WERI-Rb-1 (cell line): ENCODE measurements around the gene TMEM178B.

Experiments
- DNase-seq: peaks from one replicate; pipeline ENCODE4 v3.0.0-alpha.2; 2020
- H3K27ac ChIP-seq: fragments of 250-450 bp; sonication (Bioruptor Pico); 2 replicates; pipeline ENCODE4 v1.5.1; 2020; ENCODE audit warnings: mild to moderate bottlenecking, moderate library complexity
- H3K27me3 ChIP-seq: fragments of 250-450 bp; sonication (Bioruptor Pico); 2 replicates; pipeline ENCODE4 v1.5.1; 2021; ENCODE audit warnings: mild to moderate bottlenecking, low read depth, moderate library complexity; ENCODE audit not compliant: insufficient read depth, severe bottlenecking
- H3K36me3 ChIP-seq: fragments of 250-450 bp; sonication (Bioruptor Pico); 2 replicates; pipeline ENCODE4 v1.5.1; 2020; ENCODE audit warnings: mild to moderate bottlenecking, moderate library complexity
- H3K4me3 ChIP-seq: 2 replicates; pipeline ENCODE4 v1.5.1; 2011; ENCODE audit warnings: low read depth, mild to moderate bottlenecking, control low read depth, low read length
- H3K9me3 ChIP-seq: fragments of 250-450 bp; sonication (Bioruptor Pico); 2 replicates; pipeline ENCODE4 v1.5.1; 2021; ENCODE audit warnings: mild to moderate bottlenecking, moderate library complexity; ENCODE audit not compliant: severe bottlenecking
- TF ChIP-seq, protein P1 (sequence below): IDR thresholded peaks from 2 replicates; pipeline ENCODE4 v1.5.1; 2011; ENCODE audit warnings: low read depth, mild to moderate bottlenecking, control low read depth, inconsistent platforms, low read length

Gene TMEM178B

DNA sequence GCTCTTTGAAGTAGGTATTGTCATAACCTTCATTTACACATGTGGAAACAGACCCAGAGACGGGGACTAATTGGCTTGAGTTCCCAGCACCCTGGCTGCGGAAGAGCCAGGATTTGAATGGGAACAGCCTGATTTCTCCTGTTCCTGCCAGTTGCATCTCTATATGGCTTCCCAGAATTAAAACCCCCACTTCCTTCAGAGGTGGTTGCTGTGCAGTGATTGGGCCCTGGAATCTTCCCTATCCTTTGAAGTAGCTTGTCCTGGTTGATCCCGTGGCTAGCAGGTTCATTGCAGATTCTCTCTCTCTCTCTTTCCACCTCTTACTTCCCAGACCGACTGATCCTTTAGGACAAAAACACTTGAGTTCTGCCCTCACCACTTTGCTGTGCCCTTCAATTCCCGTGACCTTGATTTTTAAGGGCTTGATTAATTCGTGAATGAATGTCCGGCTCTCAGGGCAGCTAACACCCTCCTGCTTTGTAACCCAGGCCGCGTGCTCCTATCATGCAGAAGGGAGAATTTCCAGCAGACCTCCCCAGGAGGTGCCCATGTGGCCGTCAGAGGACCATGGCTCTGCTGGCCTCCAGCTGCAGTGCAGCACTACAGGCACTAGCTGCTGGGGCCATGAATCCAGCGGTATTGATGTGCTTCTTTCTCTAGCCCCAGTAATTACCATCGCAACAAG, 356.7 kb downstream of the TMEM178B start:
- TF ChIP-seq, protein P1, sequence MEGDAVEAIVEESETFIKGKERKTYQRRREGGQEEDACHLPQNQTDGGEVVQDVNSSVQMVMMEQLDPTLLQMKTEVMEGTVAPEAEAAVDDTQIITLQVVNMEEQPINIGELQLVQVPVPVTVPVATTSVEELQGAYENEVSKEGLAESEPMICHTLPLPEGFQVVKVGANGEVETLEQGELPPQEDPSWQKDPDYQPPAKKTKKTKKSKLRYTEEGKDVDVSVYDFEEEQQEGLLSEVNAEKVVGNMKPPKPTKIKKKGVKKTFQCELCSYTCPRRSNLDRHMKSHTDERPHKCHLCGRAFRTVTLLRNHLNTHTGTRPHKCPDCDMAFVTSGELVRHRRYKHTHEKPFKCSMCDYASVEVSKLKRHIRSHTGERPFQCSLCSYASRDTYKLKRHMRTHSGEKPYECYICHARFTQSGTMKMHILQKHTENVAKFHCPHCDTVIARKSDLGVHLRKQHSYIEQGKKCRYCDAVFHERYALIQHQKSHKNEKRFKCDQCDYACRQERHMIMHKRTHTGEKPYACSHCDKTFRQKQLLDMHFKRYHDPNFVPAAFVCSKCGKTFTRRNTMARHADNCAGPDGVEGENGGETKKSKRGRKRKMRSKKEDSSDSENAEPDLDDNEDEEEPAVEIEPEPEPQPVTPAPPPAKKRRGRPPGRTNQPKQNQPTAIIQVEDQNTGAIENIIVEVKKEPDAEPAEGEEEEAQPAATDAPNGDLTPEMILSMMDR, result no peak
- peaks cover 4% of the 10 kb centered on the region for H3K9me3 ChIP-seq
- no peaks in the 10 kb centered on the region for H3K27me3 ChIP-seq
- H3K27ac ChIP-seq, result no peak overlapping the region
- H3K4me3 ChIP-seq, result no peak overlapping the region
- no peak for DNase-seq
- no peaks in the 10 kb centered on the region for H3K36me3 ChIP-seq

DNA sequence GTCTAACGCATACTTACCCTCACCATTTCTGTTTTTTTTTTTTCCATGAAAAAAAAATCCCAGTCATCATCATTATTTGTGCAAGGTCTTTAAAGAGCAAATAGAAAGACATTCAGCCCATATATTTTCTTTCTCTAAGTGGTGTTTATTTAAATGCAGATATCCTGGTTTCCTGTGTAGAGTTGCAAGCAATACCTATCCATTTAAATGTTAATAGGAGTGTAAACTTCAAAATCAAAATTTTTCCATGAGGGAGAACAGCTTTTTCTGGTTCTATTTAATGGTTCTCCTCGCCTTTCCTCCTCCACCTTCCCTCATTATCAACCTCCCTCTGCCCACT, 357.2 kb downstream of the TMEM178B start:
- Histone ChIP-seq H3K27me3 (no peaks in the 10 kb centered on the region), H3K4me3 (no peak overlapping the region), H3K9me3 (peaks cover 4% of the 10 kb centered on the region), H3K36me3 (no peaks in the 10 kb centered on the region), H3K27ac (no peak overlapping the region)
- TF ChIP-seq, protein P1, result no peak
- no peak for DNase-seq

DNA sequence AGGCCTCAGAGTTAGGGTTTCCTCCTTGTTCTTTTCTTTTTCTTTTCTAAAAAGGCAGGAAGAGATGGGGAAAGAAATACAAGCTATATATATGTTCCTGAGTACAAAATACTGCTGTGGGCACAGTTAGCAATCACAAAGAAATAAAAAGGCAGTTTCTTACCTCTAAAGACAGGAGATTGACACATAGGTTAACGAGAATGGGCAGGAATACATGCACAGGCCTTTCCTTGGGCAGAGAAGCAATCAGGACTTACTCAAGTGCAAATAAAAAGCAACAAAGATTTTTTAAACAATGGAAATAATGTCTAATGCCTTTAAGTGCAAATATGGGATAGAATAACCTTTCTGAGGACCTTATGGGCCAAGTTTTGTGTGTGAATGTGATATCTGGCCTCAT, 357.8 kb downstream of the TMEM178B start:
- TF ChIP-seq, protein P1, result no peak
- H3K27ac ChIP-seq, result no peak overlapping the region
- no peaks in the 10 kb centered on the region for H3K27me3 ChIP-seq
- DNase-seq, result no peak
- no peak overlapping the region for H3K4me3 ChIP-seq
- no peaks in the 10 kb centered on the region for H3K36me3 ChIP-seq
- peaks cover 4% of the 10 kb centered on the region for H3K9me3 ChIP-seq

DNA sequence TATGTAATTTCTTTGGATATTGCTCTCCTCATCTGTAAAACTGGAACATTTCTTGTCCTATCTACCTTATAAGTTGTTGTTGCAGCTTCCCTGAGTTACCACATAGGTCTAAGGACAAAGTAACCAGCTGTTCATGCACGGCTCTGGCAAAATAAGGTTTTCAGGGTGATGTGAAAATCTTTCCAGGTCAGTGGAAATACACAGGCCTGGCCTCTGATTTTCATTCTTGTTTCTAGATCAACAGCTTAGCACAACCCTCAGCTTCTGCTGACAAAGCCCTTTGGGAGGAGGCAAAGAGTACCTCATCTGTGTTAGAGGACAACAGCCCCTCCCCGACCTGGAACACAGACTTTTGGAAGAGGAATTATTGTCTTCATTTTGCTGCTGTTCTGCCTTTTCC, 359.8 kb downstream of the TMEM178B start:
- Histone ChIP-seq H3K36me3 (no peaks in the 10 kb centered on the region), H3K27me3 (no peaks in the 10 kb centered on the region), H3K9me3 (no peaks in the 10 kb centered on the region), H3K4me3 (no peak overlapping the region), H3K27ac (no peak overlapping the region)
- DNase-seq, result no peak
- TF ChIP-seq, protein P1, result no peak

DNA sequence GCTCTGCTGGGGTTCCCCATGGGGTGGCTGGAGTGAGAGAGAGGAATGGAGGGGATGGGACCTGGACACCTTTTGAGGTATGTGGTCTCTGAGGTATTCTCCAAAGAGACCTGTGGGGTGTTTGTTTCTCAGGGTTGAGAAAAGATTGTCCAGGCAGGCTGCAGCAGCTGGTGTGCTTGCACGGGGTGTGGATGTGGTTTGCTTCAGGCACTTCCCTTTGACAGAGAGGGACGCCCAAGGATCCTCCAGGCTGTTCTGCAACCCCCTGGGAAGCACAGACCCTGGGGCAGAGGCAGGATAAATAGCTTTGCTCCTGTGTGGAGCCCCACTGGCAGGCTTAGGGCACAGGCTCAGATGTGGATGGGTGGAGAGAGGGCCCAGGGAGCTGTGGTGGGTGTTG, 362.3 kb downstream of the TMEM178B start:
- TF ChIP-seq, protein P1, result no peak
- H3K27ac ChIP-seq, result no peak overlapping the region
- no peaks in the 10 kb centered on the region for H3K9me3 ChIP-seq
- H3K36me3 ChIP-seq, result no peaks in the 10 kb centered on the region
- no peak for DNase-seq
- no peak overlapping the region for H3K4me3 ChIP-seq
- H3K27me3 ChIP-seq, result no peaks in the 10 kb centered on the region

DNA sequence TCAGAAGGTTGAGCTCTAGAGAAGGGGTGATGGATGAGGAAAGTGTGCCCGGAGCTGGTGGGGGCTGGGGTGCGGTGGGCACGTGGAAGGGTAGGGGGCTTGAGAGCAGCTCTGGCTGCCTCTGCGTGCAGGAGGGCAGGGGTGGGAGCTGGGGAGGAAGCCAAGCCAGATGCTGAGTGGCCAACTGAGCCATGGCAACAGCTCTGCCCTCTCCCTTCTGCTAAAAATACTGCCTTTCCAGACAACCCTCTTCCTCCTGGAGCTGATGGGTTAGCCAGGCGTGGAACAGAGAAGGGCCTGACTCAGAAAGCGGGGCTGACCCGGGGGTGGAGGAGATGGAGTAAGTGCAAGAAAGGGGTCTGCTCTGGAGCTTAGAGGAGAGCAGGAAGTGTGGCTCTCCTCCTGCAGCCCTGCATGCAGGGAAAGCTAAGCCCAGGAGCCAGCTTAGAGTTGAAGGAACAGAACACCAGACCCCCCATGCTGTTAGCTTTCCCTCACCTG, 362.8 kb downstream of the TMEM178B start:
- no peak overlapping the region for H3K27ac ChIP-seq
- no peak for DNase-seq
- TF ChIP-seq, protein P1, result no peak
- H3K27me3 ChIP-seq, result no peaks in the 10 kb centered on the region
- H3K4me3 ChIP-seq, result no peak overlapping the region
- H3K36me3 ChIP-seq, result no peaks in the 10 kb centered on the region
- no peaks in the 10 kb centered on the region for H3K9me3 ChIP-seq
